Fibroblast of peridontal ligament (primary cell): ENCODE results near the gene CACNB1.

ENCODE experiments used
- DNase-seq: peaks from one replicate; pipeline ENCODE4 v3.0.0-alpha.2; 2010; ENCODE audit errors: extremely low read depth

CACNB1 gene

DNA sequence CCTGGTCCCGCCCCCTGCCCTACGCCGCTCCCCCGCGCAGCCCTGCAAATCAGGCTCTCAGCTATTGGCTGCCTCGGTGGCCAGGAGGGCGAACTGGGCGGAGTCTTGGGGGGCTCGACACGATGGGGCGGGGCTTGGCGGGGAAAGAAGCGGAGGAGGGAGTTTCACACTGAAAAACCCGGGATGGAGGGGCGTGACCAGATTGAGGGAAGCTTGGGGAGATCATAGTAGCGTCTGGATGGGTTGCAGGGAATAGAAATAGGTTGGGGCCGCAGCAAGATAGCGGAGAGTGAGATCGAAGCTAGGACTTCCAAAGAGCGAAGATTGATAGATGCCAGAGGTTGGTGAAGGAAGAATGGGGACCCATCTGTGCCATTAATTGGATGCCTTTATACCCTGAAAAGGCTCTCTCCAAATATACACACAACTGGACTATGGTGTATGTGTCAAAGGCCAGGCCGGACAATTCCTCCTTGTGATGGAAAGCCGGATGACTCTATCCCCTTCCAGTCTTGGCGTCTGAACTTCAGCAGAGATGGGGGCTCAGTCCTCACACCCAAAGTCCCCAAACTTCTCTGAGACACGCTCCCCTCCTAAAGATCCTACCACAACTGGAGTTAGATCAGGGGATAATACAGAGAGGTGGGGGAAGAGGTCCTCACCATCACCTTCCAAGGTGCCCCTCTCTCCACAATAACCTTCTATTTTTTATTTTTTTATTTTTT is 28.7 kb upstream of the CACNB1 start:
- peak; percentile 26 for DNase-seq

DNA sequence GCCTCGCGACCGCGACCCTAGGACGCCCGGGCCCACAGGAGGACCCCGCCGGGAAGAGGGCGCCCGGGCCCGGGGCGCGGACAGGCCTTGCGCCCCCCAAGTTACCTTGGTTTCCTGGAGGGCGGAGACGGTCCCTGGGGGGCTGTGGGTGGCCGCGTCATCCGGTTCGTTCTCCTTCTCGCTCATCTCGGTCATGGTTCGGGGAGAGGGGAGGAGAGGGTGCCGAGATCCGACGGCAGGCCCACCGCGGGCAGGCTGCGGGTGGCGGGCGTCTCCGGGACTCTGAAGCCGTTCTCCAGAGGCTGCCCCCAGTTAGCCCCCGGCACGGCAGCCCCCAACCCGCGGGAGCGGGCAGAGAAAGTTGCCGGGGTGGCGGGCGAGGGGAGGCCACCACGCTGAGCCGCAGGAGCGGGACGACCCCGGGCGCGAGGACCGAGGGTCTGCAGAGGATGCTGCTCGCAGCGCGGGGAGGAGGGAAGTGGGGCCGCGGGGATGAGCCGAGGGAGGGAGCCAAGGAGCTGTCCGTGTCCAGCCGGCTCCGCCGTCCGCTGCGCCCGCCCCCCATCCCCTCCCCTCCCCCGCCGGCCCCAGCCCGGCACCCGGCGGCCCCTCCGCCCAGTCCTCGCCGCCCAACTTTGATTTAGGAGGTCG is 28.0 kb upstream of the CACNB1 start, which contains the start of gene STAC2:
TSS of gene STAC2 (minus strand) at position 638 of the 651 bp plus-strand sequence. CDS start at position 195, 443 bp downstream.
- no peak for DNase-seq

- DNase-seq, result no peak
These were observed 27.4 kb upstream of the CACNB1 start for GRCh38 chr17:39224778-39225307.

DNA sequence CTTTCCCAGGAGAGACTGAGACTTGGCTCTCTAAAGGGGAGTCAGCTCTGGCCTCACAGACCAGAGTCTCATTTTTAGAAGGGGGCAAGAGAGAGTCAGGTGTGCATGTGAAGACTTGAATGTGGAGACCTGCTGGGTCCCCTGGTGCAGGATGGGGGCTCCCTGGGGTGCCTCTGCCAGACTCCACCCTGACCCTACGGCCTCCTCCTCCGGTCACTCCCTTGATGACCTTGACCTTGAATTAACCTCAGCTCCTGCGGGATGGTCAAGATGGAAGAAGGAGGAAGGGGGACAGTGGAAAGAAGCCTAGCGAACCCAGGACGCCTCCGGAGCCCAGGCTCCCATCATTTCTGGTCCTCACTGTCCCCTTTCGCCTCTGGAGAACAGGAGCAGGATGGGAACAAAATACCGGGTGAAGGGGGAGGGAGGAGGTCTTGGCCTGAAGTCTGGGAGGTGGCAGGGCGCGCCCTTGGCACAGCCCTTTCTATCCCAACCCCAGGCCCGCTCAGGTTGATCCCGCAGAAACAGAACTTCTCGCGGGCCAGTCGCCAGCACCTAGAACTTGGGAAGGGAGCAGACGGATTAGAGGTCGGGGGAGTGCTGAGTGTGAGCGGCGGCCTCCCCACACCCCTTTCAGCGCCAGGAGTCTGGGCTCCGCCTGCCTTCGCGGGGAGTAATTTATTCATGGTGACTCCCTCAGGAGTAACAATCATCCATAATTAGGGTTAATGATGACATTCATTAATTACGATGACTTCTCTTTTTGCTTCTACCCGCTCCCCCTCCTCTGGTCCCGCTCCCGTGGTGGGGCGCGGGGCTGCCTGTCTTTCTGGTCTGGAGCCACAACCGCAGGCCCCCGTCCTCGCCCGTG is 26.7 kb upstream of the CACNB1 start:
- no peak for DNase-seq

GRCh38 chr17:39222866-39223834 is 25.7 kb upstream of the CACNB1 start:
- DNase-seq, result no peak

DNA sequence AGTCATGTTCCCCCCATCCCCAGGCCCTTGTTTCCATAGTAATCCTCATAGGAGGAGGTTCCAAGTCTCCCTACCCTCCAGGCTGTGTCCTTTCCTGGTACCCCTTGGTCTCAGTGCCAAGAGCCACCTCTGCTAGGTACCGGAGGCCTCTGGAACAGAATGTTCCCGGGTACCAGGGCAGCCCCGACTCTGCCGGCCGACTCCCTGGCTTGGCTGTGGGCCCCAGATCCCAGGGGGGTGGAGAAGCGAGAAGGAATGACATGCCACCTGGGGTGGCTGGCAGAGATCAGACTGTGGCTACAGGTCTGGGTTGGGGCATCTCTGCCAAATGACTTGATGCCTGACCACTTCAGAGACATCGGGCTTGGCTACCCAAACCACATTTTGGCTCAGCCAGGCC is 24.7 kb upstream of the CACNB1 start:
- DNase-seq, result no peak

- DNase-seq, result no peak
These were observed 24.1 kb upstream of the CACNB1 start for GRCh38 chr17:39221572-39221971.

GRCh38 chr17:39219647-39220154 is 22.2 kb upstream of the CACNB1 start:
- no peak for DNase-seq

DNA sequence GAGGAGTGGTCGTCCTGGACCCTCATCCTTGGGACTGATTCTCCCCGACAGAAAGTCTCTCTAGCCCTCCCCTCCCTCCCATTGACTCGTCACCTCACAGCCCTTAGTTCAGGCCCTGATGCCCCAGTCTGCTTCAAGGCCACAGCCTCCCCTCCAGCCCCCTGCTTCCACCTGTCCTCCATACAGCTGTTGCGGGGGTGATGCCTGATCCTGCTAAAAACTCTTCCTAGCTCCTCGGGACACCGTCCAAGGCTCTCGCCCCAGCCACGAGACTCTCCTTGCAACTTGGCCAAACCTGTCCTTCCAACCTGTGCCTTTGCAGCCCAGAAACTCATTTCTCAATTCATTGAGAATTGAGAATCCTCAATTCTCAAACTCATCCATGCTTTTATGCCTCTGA is 21.4 kb upstream of the CACNB1 start:
- DNase-seq, result no peak

GRCh38 chr17:39217734-39218369 is 20.4 kb upstream of the CACNB1 start:
- no peak for DNase-seq

DNA sequence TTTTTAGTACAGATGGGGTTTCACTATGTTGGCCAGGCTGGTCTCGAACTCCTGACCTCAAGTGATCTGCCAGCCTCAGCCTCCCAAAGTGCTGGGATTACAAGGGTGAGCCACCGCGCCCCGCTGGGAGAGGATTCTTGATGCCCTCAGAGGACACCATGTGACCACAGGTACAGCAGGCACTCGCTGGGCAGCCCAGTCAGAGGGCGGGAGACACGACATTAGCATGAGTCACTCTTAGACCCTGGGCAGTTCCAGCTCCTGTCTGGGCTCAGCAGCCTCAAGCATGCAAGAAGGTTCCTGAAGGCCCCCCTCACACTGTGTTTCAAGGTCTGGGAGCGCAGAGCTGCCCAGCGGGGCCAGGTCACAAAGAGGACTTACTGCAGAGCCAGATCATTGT is 16.4 kb upstream of the CACNB1 start:
- DNase-seq, result no peak

GRCh38 chr17:39212841-39213480 is 15.5 kb upstream of the CACNB1 start:
- DNase-seq, result no peak

- no peak for DNase-seq
These were observed 14.8 kb upstream of the CACNB1 start for GRCh38 chr17:39212195-39212810.

DNA sequence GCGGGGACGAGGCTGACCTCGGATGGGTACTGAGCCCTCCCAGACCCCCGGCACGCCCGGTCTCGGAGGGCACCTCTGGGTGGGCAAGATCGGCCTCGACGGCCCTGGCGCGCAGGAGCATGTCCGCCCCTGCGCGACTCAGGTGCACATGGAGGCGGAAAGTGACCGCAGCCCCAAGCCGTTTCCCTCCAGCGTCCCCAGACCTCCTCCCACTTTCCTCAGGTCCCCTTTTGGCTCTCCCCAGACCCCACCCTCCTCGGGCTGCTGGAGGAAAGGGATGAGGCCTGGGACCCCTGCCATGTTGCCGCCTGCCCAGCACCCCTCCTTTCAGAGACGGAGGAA is 12.6 kb upstream of the CACNB1 start:
- no peak for DNase-seq

GRCh38 chr17:39209317-39210092 is 12.0 kb upstream of the CACNB1 start:
- DNase-seq, result peak; percentile 41

DNA sequence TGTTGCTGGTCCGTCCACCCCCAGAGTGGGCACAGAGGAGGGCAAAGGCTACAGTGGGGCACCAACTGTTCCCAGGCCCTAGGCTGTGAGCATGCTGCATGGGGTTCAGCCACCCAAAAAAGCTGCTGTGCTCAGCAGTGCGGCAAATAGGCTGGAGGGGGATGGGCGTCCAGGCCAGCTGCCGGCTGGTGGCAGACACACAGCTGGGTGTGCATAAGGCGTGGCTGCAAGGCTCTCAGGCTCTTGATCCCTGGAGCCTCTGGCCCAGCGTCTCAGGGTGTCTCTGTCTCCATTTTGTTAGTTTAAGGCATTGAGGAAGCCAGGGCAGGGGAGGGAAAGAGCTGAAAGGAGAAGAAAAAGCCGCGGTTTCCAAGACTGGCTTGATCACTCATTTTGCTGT is 11.4 kb upstream of the CACNB1 start:
- DNase-seq, result no peak

- no peak for DNase-seq
These were observed 10.7 kb upstream of the CACNB1 start for GRCh38 chr17:39208136-39208535.

GRCh38 chr17:39205112-39205526 is 7.7 kb upstream of the CACNB1 start:
- no peak for DNase-seq

- no peak for DNase-seq
These were observed 6.8 kb upstream of the CACNB1 start for GRCh38 chr17:39204245-39204644.
